NCI-H748 (cell line): ENCODE data around the gene FAM3B.
"Not testable (repeated sequence)": the region's sequence is repeated elsewhere in the genome, so short reads cannot be mapped to it uniquely, and the experiment has no call there.

Experiments used
- DNase-seq: peaks from one replicate; lab custom pipeline; 2025; ENCODE audit not compliant: unreplicated experiment; lab: John Stamatoyannopoulos, UW

Gene FAM3B

GRCh38 chr21:41316200-41317062 lies at the start of gene FAM3B:
FAM3B (plus strand) TSS chr21:41316801; CDS start chr21:41316880, 79 bp downstream.
- DNase-seq: peak; percentile 72

- DNase-seq: no peak
Measured at GRCh38 chr21:41267346-41267745, 49.3 kb upstream of the FAM3B start.

GRCh38 chr21:41269535-41269934 lies 47.1 kb upstream of the FAM3B start:
- DNase-seq: peak; percentile 4

GRCh38 chr21:41277196-41277595 lies 39.4 kb upstream of the FAM3B start:
- DNase-seq: no peak

GRCh38 chr21:41277846-41278245 lies 38.8 kb upstream of the FAM3B start:
- DNase-seq: no peak

- DNase-seq: no peak
Measured at GRCh38 chr21:41280115-41280919, 36.3 kb upstream of the FAM3B start.

GRCh38 chr21:41282412-41282811 lies 34.2 kb upstream of the FAM3B start:
- no peak for DNase-seq

GRCh38 chr21:41283211-41283818 lies 33.3 kb upstream of the FAM3B start:
- peak; percentile 73 for DNase-seq

- peak; percentile 12 for DNase-seq
Measured at GRCh38 chr21:41289431-41289830, 27.2 kb upstream of the FAM3B start.

- DNase-seq: no peak
Measured at GRCh38 chr21:41290106-41290799, 26.3 kb upstream of the FAM3B start.

- no peak for DNase-seq
Measured at GRCh38 chr21:41294548-41295231, 21.9 kb upstream of the FAM3B start.

- DNase-seq: no peak
Measured at GRCh38 chr21:41295721-41296254, 20.8 kb upstream of the FAM3B start.

GRCh38 chr21:41302976-41303375 lies 13.6 kb upstream of the FAM3B start:
- DNase-seq: no peak

- DNase-seq: no peak
Measured at GRCh38 chr21:41304068-41304720, 12.4 kb upstream of the FAM3B start.

- DNase-seq: no peak
Measured at GRCh38 chr21:41307219-41307618, 9.4 kb upstream of the FAM3B start.

GRCh38 chr21:41313285-41314164 lies 3.1 kb upstream of the FAM3B start:
- DNase-seq: not testable (repeated sequence)

GRCh38 chr21:41315726-41316125 lies 875 bp upstream of the FAM3B start:
- no peak for DNase-seq

- no peak for DNase-seq
Measured at GRCh38 chr21:41317063-41317392, 427 bp downstream of the FAM3B start.

GRCh38 chr21:41317458-41317857 lies 857 bp downstream of the FAM3B start:
- DNase-seq: no peak
